ENCODE data around the gene PRCD.

GRCh38 chr17:76547642-76548202 lies 7.9 kb downstream of the PRCD start:
- TF ChIP-seq EP300 (IDR thresholded peaks at IDR 0.05) (no peak), CTCF (IDR thresholded peaks at IDR 0.05) (no peak)

Data from esophagus muscularis mucosa (tissue), 3 donors.